Measurements from ENCODE around the gene KRTAP5-5. TPM values are rescaled to one million over a fixed set of nuclear protein-coding genes. Genes with fewer than 3 reads are reported as not detected.

KRTAP5-5 gene
- total and polyA plus RNA-seq, 8 donors: not detected

DNA sequence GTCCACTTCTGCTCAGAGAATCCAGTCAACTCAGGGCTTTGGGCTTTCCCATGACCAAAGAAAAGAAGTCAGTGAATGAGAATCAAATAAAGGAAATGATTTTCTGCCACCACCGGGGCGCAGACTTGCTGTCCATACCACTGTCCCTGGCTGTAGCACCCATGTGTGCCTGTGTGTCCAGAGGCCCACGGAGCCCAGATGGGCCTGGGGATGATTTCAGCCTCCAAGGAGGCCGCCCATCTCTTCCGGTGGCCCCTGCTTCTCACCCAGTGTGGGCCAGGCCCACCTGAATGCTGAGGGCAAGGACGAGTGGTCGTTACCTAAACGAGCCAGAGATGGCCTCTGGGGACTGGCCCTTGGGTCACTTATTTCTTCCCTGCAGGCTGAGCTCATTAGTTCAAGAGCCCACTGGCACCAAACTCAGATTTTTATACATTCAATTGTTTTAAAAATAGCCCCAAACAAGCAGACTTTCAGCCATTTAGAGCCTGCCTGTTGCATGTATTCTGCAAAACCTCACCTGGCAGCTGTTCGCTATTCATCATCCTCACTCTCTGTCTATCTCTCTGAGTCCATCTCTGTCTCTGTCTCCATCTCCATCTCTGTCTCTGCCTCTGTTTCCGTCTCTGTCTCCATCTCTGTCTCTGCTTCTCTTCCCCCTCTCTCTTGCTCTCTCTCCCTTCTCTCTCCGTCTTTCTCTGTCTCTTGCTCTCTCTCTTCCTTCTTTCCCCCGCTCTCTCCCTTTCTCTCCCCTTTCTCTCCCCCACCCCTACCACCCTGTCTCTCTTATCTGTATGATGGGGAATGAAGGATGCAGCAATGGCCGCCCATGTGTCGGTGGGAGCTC, 24.2 kb downstream of the KRTAP5-5 start:
- 75 to 86% (median 84%) methylated on average over 14 of the region's 14 CpGs for WGBS, 5 donors
- Histone ChIP-seq H3K36me3 (no peaks in the 10 kb centered on the region), H3K4me1 (peaks cover 3 to 9% (median 4%) of the 10 kb centered on the region in 4 donors), H3K4me3 (no peak overlapping the region), H3K27ac (no peak overlapping the region), H3K27me3 (peaks cover 0 to 44% (median 18%) of the 10 kb centered on the region in 3 donors), H3K9me3 (no peaks in the 10 kb centered on the region)
- TF ChIP-seq EP300 (IDR thresholded peaks at IDR 0.05): no peak
- TF ChIP-seq POLR2AphosphoS5 (IDR thresholded peaks at IDR 0.05): no peak
- no peak for TF ChIP-seq POLR2A (IDR thresholded peaks at IDR 0.05)
- TF ChIP-seq CTCF (IDR thresholded peaks at IDR 0.05): no peak
- no peak for DNase-seq
- intact Hi-C loops (cut with DNase I; ENCODE audit: low total_unique reads): loop anchor here (10.0 kb wide), 1 partner anchor 501 kb away; no protein-coding TSS in a partner anchor

DNA sequence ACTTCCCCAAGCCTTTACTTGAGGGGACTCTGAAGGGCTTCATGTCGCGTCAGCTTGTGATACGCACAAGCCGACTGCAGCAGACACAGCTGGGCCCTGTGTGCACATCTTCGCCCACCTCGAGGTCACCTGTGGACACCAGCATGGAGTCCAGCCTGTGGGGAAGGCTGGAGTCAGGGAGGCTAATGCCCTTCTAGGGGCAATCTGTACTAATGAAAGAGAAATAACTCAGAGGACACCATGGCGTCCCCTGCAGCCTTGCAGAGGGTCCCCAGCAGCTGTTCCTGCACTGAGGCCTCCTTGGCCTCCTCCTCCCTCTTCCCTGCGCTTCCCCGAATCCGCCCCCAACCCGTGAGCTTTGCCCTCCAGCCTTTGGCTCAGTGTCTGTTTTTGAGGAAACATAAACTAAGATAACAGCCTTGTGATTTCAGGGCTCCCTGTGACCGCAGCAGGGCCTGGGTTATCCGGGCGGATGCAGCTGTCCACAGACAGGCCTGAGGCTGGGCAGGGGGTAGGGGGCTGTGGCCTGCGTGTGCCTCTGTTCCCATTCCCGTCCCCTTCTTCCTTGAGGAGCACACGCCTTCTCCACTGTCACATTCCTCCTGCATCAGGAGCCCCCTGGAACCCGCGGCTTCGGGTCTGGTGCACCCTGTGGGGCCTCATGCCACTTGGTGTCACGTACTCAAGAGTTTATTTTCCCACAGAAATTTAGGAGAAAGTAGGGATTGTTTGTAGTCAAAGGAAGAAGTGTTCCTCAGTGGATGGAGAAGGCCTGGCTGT, 25.0 kb downstream of the KRTAP5-5 start:
- no peak overlapping the region for H3K27ac ChIP-seq
- 48 to 64% (median 52%) methylated on average over 19 to 21 of the region's 21 CpGs for WGBS, 5 donors
- H3K4me3 ChIP-seq: no peak overlapping the region
- peak in 1 of 2 donors; percentile 46 for DNase-seq
- TF ChIP-seq POLR2A (IDR thresholded peaks at IDR 0.05) (no peak), POLR2AphosphoS5 (IDR thresholded peaks at IDR 0.05) (no peak), CTCF (IDR thresholded peaks at IDR 0.05) (no peak), EP300 (IDR thresholded peaks at IDR 0.05) (no peak)
- H3K27me3 ChIP-seq: peaks cover 0 to 44% (median 18%) of the 10 kb centered on the region in 3 donors
- intact Hi-C loops (cut with DNase I; ENCODE audit: low total_unique reads): loop anchor here (10.0 kb wide), 1 partner anchor 500 kb away; no protein-coding TSS in a partner anchor
- no peaks in the 10 kb centered on the region for H3K36me3 ChIP-seq
- H3K4me1 ChIP-seq: peaks cover 3 to 9% (median 4%) of the 10 kb centered on the region in 4 donors
- H3K9me3 ChIP-seq: no peaks in the 10 kb centered on the region

- Histone ChIP-seq H3K4me1 (peaks cover 3 to 9% (median 4%) of the 10 kb centered on the region in 4 donors), H3K27ac (no peak overlapping the region), H3K36me3 (no peaks in the 10 kb centered on the region), H3K27me3 (peaks cover 0 to 53% (median 18%) of the 10 kb centered on the region in 3 donors), H3K9me3 (no peaks in the 10 kb centered on the region), H3K4me3 (no peak overlapping the region)
- TF ChIP-seq CTCF (IDR thresholded peaks at IDR 0.05): no peak
- no peak for TF ChIP-seq EP300 (IDR thresholded peaks at IDR 0.05)
- no peak for TF ChIP-seq POLR2AphosphoS5 (IDR thresholded peaks at IDR 0.05)
- TF ChIP-seq POLR2A (IDR thresholded peaks at IDR 0.05): no peak
- no peak for DNase-seq
- WGBS, 5 donors: 73 to 83% (median 80%) methylated on average over 16 to 26 of the region's 26 CpGs
- intact Hi-C loops (cut with DNase I; ENCODE audit: low total_unique reads): loop anchor here (10.0 kb wide), 1 partner anchor 499 kb away; no protein-coding TSS in a partner anchor
Measured at GRCh38 chr11:1655168-1656060, 25.8 kb downstream of the KRTAP5-5 start.
